Measurements from ENCODE around the gene NAV3. TPM values are rescaled to one million over a fixed set of nuclear protein-coding genes. Genes with fewer than 3 reads are reported as not detected.

NAV3 gene
- total RNA-seq, 6 experiments from 2014 or later = 0.22 to 3.2 (median 1.2) TPM

- no peak overlapping the region for H3K4me3 ChIP-seq
- H3K4me1 ChIP-seq = no peaks in the 10 kb centered on the region
- H3K27me3 ChIP-seq = no peaks in the 10 kb centered on the region
- no peaks in the 10 kb centered on the region for H3K36me3 ChIP-seq
- WGBS (ENCODE audit: insufficient coverage, low coverage, low lambda C conversion rate, missing lambda C conversion rate) = 69% methylated on average over 5 of the region's 12 CpGs
- no peak overlapping the region for H3K27ac ChIP-seq
- intact Hi-C loops (cut with DNase I) = no loop called here
- no peak for DNase-seq
- ATAC-seq = no peak
- no peaks in the 10 kb centered on the region for H3K9me3 ChIP-seq
- TF ChIP-seq CTCF (IDR thresholded peaks at IDR 0.05) (no peak), POLR2A (IDR thresholded peaks at IDR 0.05) (no peak)
These were observed 220.1 kb downstream of the NAV3 start for GRCh38 chr12:78050790-78051189.

GRCh38 chr12:78055545-78055944 lies 224.9 kb downstream of the NAV3 start:
- ATAC-seq (no peak), DNase-seq (no peak)
- TF ChIP-seq POLR2A (IDR thresholded peaks at IDR 0.05) = no peak
- TF ChIP-seq CTCF (IDR thresholded peaks at IDR 0.05) = no peak
- Histone ChIP-seq H3K27ac (no peak overlapping the region), H3K27me3 (no peaks in the 10 kb centered on the region), H3K9me3 (no peaks in the 10 kb centered on the region), H3K36me3 (no peaks in the 10 kb centered on the region), H3K4me3 (no peak overlapping the region), H3K4me1 (no peaks in the 10 kb centered on the region)
- intact Hi-C loops (cut with DNase I) = no loop called here

- Histone ChIP-seq H3K36me3 (no peaks in the 10 kb centered on the region), H3K27ac (no peak overlapping the region), H3K27me3 (no peaks in the 10 kb centered on the region), H3K4me3 (no peak overlapping the region), H3K9me3 (no peaks in the 10 kb centered on the region), H3K4me1 (no peaks in the 10 kb centered on the region)
- TF ChIP-seq CTCF (IDR thresholded peaks at IDR 0.05) (no peak), POLR2A (IDR thresholded peaks at IDR 0.05) (no peak)
- no peak for ATAC-seq
- intact Hi-C loops (cut with DNase I) = no loop called here
- no peak for DNase-seq
- WGBS (ENCODE audit: insufficient coverage, low coverage, low lambda C conversion rate, missing lambda C conversion rate) = 45% methylated on average over 1 of the region's 1 CpG
These were observed 226.4 kb downstream of the NAV3 start for GRCh38 chr12:78057075-78057474.

GRCh38 chr12:78060186-78060585 lies 229.5 kb downstream of the NAV3 start:
- intact Hi-C loops (cut with DNase I) = no loop called here
- Histone ChIP-seq H3K4me3 (no peak overlapping the region), H3K36me3 (no peaks in the 10 kb centered on the region), H3K27me3 (no peaks in the 10 kb centered on the region), H3K27ac (no peak overlapping the region), H3K9me3 (no peaks in the 10 kb centered on the region), H3K4me1 (no peaks in the 10 kb centered on the region)
- DNase-seq = no peak
- TF ChIP-seq CTCF (IDR thresholded peaks at IDR 0.05) (no peak), POLR2A (IDR thresholded peaks at IDR 0.05) (no peak)
- ATAC-seq = no peak
- 58% methylated on average over 1 of the region's 1 CpG for WGBS (ENCODE audit: insufficient coverage, low coverage, low lambda C conversion rate, missing lambda C conversion rate)

GRCh38 chr12:78062786-78063185 lies 232.1 kb downstream of the NAV3 start:
- Histone ChIP-seq H3K4me3 (no peak overlapping the region), H3K9me3 (no peaks in the 10 kb centered on the region), H3K27me3 (no peaks in the 10 kb centered on the region), H3K4me1 (no peaks in the 10 kb centered on the region), H3K27ac (no peak overlapping the region), H3K36me3 (no peaks in the 10 kb centered on the region)
- intact Hi-C loops (cut with DNase I) = no loop called here
- DNase-seq (no peak), ATAC-seq (no peak)
- TF ChIP-seq CTCF (IDR thresholded peaks at IDR 0.05) (no peak), POLR2A (IDR thresholded peaks at IDR 0.05) (no peak)

Measured in right lobe of liver (tissue), 6 donors.